ENCODE results near the gene ADGRG7.

DNA sequence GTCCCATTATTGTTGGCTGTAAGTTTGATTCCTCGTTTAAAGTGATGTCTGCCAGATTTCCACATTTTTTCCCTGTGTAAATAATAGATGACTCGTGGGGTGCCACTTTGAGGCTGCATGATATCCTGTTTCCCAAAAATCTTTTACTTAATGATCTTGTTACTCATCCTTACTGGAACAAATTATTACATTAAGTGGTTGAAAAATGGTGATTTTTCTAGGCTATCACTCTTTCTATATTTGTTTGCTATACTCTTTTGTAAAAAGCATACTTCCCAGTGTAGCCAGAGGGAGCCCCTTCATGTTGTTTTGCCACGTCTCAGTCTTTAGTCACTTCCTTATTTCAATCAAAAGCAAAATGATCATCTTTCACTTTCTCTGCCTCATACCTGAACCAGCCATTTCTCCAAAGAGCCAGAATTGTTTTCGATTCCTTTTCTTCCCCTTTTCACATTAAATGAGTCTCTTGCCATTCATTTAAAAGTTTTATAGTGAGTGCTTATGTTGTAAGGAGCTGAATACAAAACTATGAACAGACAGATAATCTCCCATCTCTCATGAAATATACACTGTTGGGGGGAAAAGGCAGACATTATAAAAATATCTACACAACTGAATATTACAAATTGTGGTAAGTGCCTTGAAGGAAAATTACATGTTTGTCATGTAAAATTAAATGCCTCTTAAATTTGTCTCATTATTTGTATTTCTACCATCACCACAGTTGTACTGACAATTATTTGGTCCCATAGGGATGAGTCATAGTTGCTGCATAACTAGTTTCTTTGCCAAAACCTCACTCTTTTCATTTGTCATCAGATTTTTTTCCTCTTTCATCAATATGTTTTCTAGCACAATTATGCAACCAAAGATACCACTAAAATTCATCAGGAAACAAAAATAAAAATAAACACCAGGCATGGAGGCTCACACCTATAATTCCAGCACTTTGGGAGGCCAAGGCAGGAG is 41.5 kb downstream of the ADGRG7 start:
- TF ChIP-seq, protein P1, sequence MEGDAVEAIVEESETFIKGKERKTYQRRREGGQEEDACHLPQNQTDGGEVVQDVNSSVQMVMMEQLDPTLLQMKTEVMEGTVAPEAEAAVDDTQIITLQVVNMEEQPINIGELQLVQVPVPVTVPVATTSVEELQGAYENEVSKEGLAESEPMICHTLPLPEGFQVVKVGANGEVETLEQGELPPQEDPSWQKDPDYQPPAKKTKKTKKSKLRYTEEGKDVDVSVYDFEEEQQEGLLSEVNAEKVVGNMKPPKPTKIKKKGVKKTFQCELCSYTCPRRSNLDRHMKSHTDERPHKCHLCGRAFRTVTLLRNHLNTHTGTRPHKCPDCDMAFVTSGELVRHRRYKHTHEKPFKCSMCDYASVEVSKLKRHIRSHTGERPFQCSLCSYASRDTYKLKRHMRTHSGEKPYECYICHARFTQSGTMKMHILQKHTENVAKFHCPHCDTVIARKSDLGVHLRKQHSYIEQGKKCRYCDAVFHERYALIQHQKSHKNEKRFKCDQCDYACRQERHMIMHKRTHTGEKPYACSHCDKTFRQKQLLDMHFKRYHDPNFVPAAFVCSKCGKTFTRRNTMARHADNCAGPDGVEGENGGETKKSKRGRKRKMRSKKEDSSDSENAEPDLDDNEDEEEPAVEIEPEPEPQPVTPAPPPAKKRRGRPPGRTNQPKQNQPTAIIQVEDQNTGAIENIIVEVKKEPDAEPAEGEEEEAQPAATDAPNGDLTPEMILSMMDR (IDR thresholded peaks at IDR 0.05): peak in 2 of 4 donors; percentile 5 to 11
- TF ChIP-seq POLR2A (IDR thresholded peaks at IDR 0.05): no peak
